ENCODE data around the gene RPL10. TPM values are rescaled to one million over a fixed set of nuclear protein-coding genes. Genes with fewer than 3 reads are reported as not detected.

RPL10 gene
- total RNA-seq, 1 experiment from 2014 or later: 3,401 TPM

DNA sequence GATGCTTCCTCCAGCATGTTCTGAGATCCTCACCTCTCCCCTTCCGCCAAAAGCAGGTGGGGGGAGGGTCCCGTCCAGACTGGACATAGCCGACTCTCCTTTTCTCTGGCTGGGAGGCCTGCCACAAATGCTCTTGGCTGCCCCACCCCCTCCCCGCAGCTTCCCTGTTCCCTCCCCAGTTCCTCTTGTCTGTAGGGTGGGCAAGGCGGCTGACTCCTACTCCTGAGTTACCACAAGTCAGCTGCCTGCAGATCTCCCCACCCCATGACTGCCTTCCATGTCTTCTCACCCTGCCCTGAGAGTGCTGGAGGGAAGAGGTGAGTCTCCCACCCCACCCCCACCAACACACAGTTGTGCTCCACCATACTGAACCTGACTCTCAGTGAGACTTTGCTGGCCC, 33.2 kb downstream of the RPL10 start:
- Histone ChIP-seq H2AFZ (ENCODE audit: low read length) (no peak overlapping the region), H3K27ac (ENCODE audit: low read length) (no peak overlapping the region), H3K27me3 (ENCODE audit: low read length) (no peaks in the 10 kb centered on the region), H3K4me1 (ENCODE audit: insufficient read depth, low read length) (peaks cover 23% of the 10 kb centered on the region), H4K20me1 (ENCODE audit: low read length) (no peaks in the 10 kb centered on the region), H3K9ac (ENCODE audit: low read length) (no peak overlapping the region), H3K4me2 (ENCODE audit: low read length) (no peak overlapping the region), H3K4me3 (ENCODE audit: low read length) (no peak overlapping the region), H3K79me2 (ENCODE audit: low read length) (peaks cover 27% of the 10 kb centered on the region), H3K9me2 (replicated peaks; ENCODE audit: low read length) (no peaks in the 10 kb centered on the region), H3F3A (ENCODE audit: low read length, unreplicated experiment) (no peaks in the 10 kb centered on the region), H3K36me3 (ENCODE audit: low read depth, low read length) (no peaks in the 10 kb centered on the region; the same call in 1 of the 2 replicates), H3K9me3 (ENCODE audit: low read length) (no peaks in the 10 kb centered on the region)
- DNase-seq (no peak), ATAC-seq (no peak)
- TF ChIP-seq EZH2phosphoT487 (IDR thresholded peaks at IDR 0.05; ENCODE audit: borderline replicate concordance, low read length): no peak
- TF ChIP-seq, protein P1, sequence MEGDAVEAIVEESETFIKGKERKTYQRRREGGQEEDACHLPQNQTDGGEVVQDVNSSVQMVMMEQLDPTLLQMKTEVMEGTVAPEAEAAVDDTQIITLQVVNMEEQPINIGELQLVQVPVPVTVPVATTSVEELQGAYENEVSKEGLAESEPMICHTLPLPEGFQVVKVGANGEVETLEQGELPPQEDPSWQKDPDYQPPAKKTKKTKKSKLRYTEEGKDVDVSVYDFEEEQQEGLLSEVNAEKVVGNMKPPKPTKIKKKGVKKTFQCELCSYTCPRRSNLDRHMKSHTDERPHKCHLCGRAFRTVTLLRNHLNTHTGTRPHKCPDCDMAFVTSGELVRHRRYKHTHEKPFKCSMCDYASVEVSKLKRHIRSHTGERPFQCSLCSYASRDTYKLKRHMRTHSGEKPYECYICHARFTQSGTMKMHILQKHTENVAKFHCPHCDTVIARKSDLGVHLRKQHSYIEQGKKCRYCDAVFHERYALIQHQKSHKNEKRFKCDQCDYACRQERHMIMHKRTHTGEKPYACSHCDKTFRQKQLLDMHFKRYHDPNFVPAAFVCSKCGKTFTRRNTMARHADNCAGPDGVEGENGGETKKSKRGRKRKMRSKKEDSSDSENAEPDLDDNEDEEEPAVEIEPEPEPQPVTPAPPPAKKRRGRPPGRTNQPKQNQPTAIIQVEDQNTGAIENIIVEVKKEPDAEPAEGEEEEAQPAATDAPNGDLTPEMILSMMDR (conservative IDR thresholded peaks at IDR 0.05; ENCODE audit: low read depth, low read length): no peak
- no peak for TF ChIP-seq EZH2 (IDR thresholded peaks at IDR 0.05; ENCODE audit: low read length, unreplicated experiment)
- BruUV-seq (replicated peaks): no TSS peak
- intact Hi-C loops (cut with micrococcal nuclease): no loop called here
- CTCF ChIA-PET: no interaction called here
- POLR2A ChIA-PET (ENCODE audit: unreplicated experiment): no interaction called here

DNA sequence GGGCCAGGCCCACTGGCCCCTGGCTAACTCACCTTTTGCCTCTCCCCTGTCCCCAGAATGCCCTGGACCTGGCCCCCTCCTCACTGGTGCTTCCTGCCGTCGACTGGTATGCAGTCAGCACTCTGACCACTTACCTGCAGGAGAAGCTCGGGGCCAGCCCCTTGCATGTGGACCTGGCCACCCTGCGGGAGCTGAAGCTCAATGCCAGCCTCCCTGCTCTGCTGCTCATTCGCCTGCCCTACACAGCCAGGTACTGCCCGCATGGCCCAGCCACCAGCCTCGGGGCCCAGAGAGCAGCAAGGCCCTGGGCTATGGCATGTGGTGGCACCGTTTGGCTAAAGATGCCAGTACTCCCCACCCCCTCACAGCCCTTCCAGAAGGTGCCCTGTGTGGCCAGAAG, 34.0 kb downstream of the RPL10 start:
- no peak for ATAC-seq

GRCh38 chrX:154433605-154434004, 35.4 kb downstream of the RPL10 start:
- Histone ChIP-seq H3K4me3 (ENCODE audit: low read length) (no peak overlapping the region), H3K9me3 (ENCODE audit: low read length) (no peaks in the 10 kb centered on the region), H3K4me2 (ENCODE audit: low read length) (no peak overlapping the region), H4K20me1 (ENCODE audit: low read length) (peaks cover 7% of the 10 kb centered on the region), H3F3A (ENCODE audit: low read length, unreplicated experiment) (no peaks in the 10 kb centered on the region), H3K4me1 (ENCODE audit: insufficient read depth, low read length) (peaks cover 28% of the 10 kb centered on the region), H3K27me3 (ENCODE audit: low read length) (no peaks in the 10 kb centered on the region), H3K36me3 (ENCODE audit: low read depth, low read length) (no peaks in the 10 kb centered on the region; the same call in 1 of the 2 replicates), H3K79me2 (ENCODE audit: low read length) (peaks cover 42% of the 10 kb centered on the region), H3K9me2 (replicated peaks; ENCODE audit: low read length) (no peaks in the 10 kb centered on the region), H3K9ac (ENCODE audit: low read length) (no peak overlapping the region), H2AFZ (ENCODE audit: low read length) (no peak overlapping the region), H3K27ac (ENCODE audit: low read length) (no peak overlapping the region)
- BruUV-seq (replicated peaks): no TSS peak
- POLR2A ChIA-PET (ENCODE audit: unreplicated experiment): no interaction called here
- TF ChIP-seq, protein P1 (conservative IDR thresholded peaks at IDR 0.05; ENCODE audit: low read depth, low read length): no peak
- TF ChIP-seq EZH2 (IDR thresholded peaks at IDR 0.05; ENCODE audit: low read length, unreplicated experiment) (no peak), EZH2phosphoT487 (IDR thresholded peaks at IDR 0.05; ENCODE audit: borderline replicate concordance, low read length) (no peak)
- CTCF ChIA-PET: no interaction called here
- DNase-seq (no peak), ATAC-seq (no peak)
- intact Hi-C loops (cut with micrococcal nuclease): no loop called here

More for the DNA sequence above, 34.0 kb downstream of the RPL10 start:
- no TSS peak for BruUV-seq (replicated peaks)
- POLR2A ChIA-PET (ENCODE audit: unreplicated experiment): no interaction called here
- CTCF ChIA-PET: no interaction called here
- no peak overlapping the region for H3K4me2 ChIP-seq (ENCODE audit: low read length)
- no peak for DNase-seq
- TF ChIP-seq EZH2phosphoT487 (IDR thresholded peaks at IDR 0.05; ENCODE audit: borderline replicate concordance, low read length): no peak
- TF ChIP-seq, protein P1 (conservative IDR thresholded peaks at IDR 0.05; ENCODE audit: low read depth, low read length): no peak
- no peak for TF ChIP-seq EZH2 (IDR thresholded peaks at IDR 0.05; ENCODE audit: low read length, unreplicated experiment)
- no peaks in the 10 kb centered on the region for H3K9me2 ChIP-seq (replicated peaks; ENCODE audit: low read length)
- no peak overlapping the region for H3K9ac ChIP-seq (ENCODE audit: low read length)
- intact Hi-C loops (cut with micrococcal nuclease): no loop called here
- H3K36me3 ChIP-seq (ENCODE audit: low read depth, low read length): no peaks in the 10 kb centered on the region; the same call in 1 of the 2 replicates
- peaks cover 23% of the 10 kb centered on the region for H3K4me1 ChIP-seq (ENCODE audit: insufficient read depth, low read length)
- H4K20me1 ChIP-seq (ENCODE audit: low read length): no peaks in the 10 kb centered on the region
- H3K4me3 ChIP-seq (ENCODE audit: low read length): no peak overlapping the region
- H3K27me3 ChIP-seq (ENCODE audit: low read length): no peaks in the 10 kb centered on the region
- no peak overlapping the region for H3K27ac ChIP-seq (ENCODE audit: low read length)
- peaks cover 29% of the 10 kb centered on the region for H3K79me2 ChIP-seq (ENCODE audit: low read length)
- H2AFZ ChIP-seq (ENCODE audit: low read length): no peak overlapping the region
- no peaks in the 10 kb centered on the region for H3F3A ChIP-seq (ENCODE audit: low read length, unreplicated experiment)
- H3K9me3 ChIP-seq (ENCODE audit: low read length): no peaks in the 10 kb centered on the region

Data from PC-3 (cell line).